K562 (cell line): Measurements from ENCODE around the gene CIAO1. TPM values are rescaled to one million over a fixed set of nuclear protein-coding genes. Genes with fewer than 3 reads are reported as not detected.

Experiments used
- CBFA2T3 ChIP-seq: fragments of 450-650 bp; IDR thresholded peaks from 2 replicates; pipeline ENCODE4 v1.6.1; 2017
- CHCHD3 ChIP-seq: fragments of 250-450 bp; sonication (Bioruptor Pico); IDR thresholded peaks from 2 replicates; pipeline ENCODE4 v2.1.2; 2022; ENCODE audit warnings: mild to moderate bottlenecking
- CREBBP ChIP-seq: IDR thresholded peaks from one replicate; pipeline ENCODE4 v1.6.1; 2012; ENCODE audit warnings: low read depth, mild to moderate bottlenecking, control low read depth, inconsistent platforms, low read length
- ERF ChIP-seq: fragments of 450-650 bp; formaldehyde crosslinking; IDR thresholded peaks from 2 replicates; pipeline ENCODE4 v1.4.0; 2020; ENCODE audit warnings: mild to moderate bottlenecking, mixed read lengths
- EZH2 ChIP-seq: IDR thresholded peaks from 2 replicates; pipeline ENCODE4 v1.6.1; 2012; ENCODE audit warnings: low read depth, mild to moderate bottlenecking, inconsistent platforms, low read length, borderline replicate concordance
- JUNB ChIP-seq: fragments of 450-650 bp; formaldehyde crosslinking; conservative IDR thresholded peaks from 2 replicates; pipeline ENCODE4 v1.4.0; 2020; ENCODE audit warnings: mild to moderate bottlenecking
- MAFK ChIP-seq: IDR thresholded peaks from 2 replicates; pipeline ENCODE4 v1.6.1; 2011; ENCODE audit warnings: low read length, improper control_type of control experiment
- NBN ChIP-seq: fragments of 450-650 bp; IDR thresholded peaks from 2 replicates; pipeline ENCODE4 v1.6.1; 2016; ENCODE audit warnings: low read depth, mild to moderate bottlenecking
- RBM17 ChIP-seq: fragments of 200-400 bp; formaldehyde crosslinking; IDR thresholded peaks from 2 replicates; pipeline ENCODE4 v1.6.1; 2017; ENCODE audit warnings: low read depth, mild to moderate bottlenecking, low read length, borderline replicate concordance
- SIRT6 ChIP-seq: IDR thresholded peaks from one replicate; pipeline ENCODE4 v1.6.1; 2012; ENCODE audit warnings: low read depth, mild to moderate bottlenecking, control low read depth, inconsistent platforms, low read length, moderate library complexity
- TOE1 ChIP-seq, 2 experiments: fragments of 450-650 bp in 1 of 2; sonication (generic) in 1 of 2; formaldehyde crosslinking in 1 of 2; IDR thresholded peaks; 2 replicates each; pipeline versions ENCODE4 v1.7.1 to v1.8.0; 2016 to 2022; ENCODE audit warnings: borderline replicate concordance in 2 of 2, mild to moderate bottlenecking in 2 of 2, antibody characterized with exemption in 1 of 2, inconsistent platforms in 1 of 2, low read depth in 1 of 2, missing genetic modification reagents in 1 of 2, moderate library complexity in 1 of 2
- YY1 ChIP-seq, 3 experiments: IDR thresholded peaks; 2 replicates each; pipeline ENCODE4 v1.6.1; 2011; ENCODE audit warnings: low read length in 2 of 3, mild to moderate bottlenecking in 2 of 3, moderate library complexity in 2 of 3, borderline replicate concordance in 1 of 3, control low read depth in 1 of 3, low read depth in 1 of 3; ENCODE audit not compliant: insufficient read depth in 3 of 3, insufficient replicate concordance in 2 of 3, control insufficient read depth in 1 of 3, insufficient read length in 1 of 3; ENCODE audit errors: extremely low read depth in 1 of 3
- ZNF224 ChIP-seq: sonication (generic); formaldehyde crosslinking; IDR thresholded peaks from 2 replicates; pipeline ENCODE4 v1.8.0; 2022; ENCODE audit warnings: mild to moderate bottlenecking, missing genetic modification reagents
- ZNF23 ChIP-seq: fragments of 250-450 bp; sonication (Bioruptor Pico); IDR thresholded peaks from 2 replicates; pipeline ENCODE4 v1.4.0; 2020; ENCODE audit warnings: mild to moderate bottlenecking
- ZNF274 ChIP-seq: IDR thresholded peaks from 2 replicates; pipeline ENCODE4 v1.6.1; 2011; ENCODE audit warnings: low read depth, mild to moderate bottlenecking, low read length, moderate library complexity, borderline replicate concordance
- ZNF507 ChIP-seq: conservative IDR thresholded peaks from 2 replicates; pipeline ENCODE4 v1.6.1; 2017; ENCODE audit warnings: missing genetic modification characterization, missing compliant biosample characterization
- ZNF668 ChIP-seq: fragments of 250-450 bp; sonication (Bioruptor Pico); IDR thresholded peaks from 2 replicates; pipeline ENCODE4 v1.8.0; 2022; ENCODE audit warnings: mild to moderate bottlenecking, inconsistent platforms
- ZNF778 ChIP-seq: fragments of 450-650 bp; formaldehyde crosslinking; IDR thresholded peaks from 2 replicates; pipeline ENCODE4 v1.4.0; 2020; ENCODE audit warnings: mild to moderate bottlenecking, moderate library complexity
- ZZZ3 ChIP-seq: fragments of 450-650 bp; IDR thresholded peaks from 2 replicates; pipeline ENCODE4 v1.6.1; 2016; ENCODE audit warnings: antibody characterized with exemption, mild to moderate bottlenecking, moderate library complexity
- polyA plus RNA-seq, 8 experiments: library from polyadenylated mRNA; depleted of rRNA in 4 of 8; stranded (reverse) in 5 of 8; unstranded in 3 of 8; fragments of >200 nt; fragmentation: Nextera tagmentation in 2 of 8; fragmentation: Illumina TruSeq in 1 of 8; extraction: Ambion mirVana in 2 of 8; extraction: Trizol in 1 of 8; gene quantifications; 2 replicates each; pipeline versions ENCODE4 v1.2.1 to v1.2.3, GENCODE V29; 2011 to 2014; ENCODE audit warnings: inconsistent platforms in 1 of 8, missing spikeins in 1 of 8
- total RNA-seq, 7 experiments: library from RNA; depleted of rRNA in 6 of 7; stranded (reverse); fragments of >200 nt in 6 of 7; fragmentation: Illumina TruSeq in 2 of 7; extraction: Trizol in 2 of 7; gene quantifications; 2 replicates each; pipeline versions ENCODE4 v1.2.1 to v1.2.3, GENCODE V29; 2011 to 2021; ENCODE audit warnings: low replicate concordance in 1 of 7
- TF ChIP-seq, protein P1 (sequence below), 2 experiments: fragments of 450-650 bp in 1 of 2; sonication (generic) in 1 of 2; formaldehyde crosslinking; conservative IDR thresholded peaks; 2 replicates each; pipeline versions ENCODE4 v1.4.0 to v1.8.1; 2020 to 2022; ENCODE audit warnings: mild to moderate bottlenecking in 1 of 2, missing genetic modification reagents in 1 of 2
- TF ChIP-seq, protein P2 (sequence below): fragments of 250-450 bp; sonication (Bioruptor Pico); IDR thresholded peaks from 2 replicates; pipeline ENCODE4 v1.8.0; 2022; ENCODE audit warnings: inconsistent platforms
- TF ChIP-seq, protein P3 (sequence below): fragments of 250-450 bp; sonication (Bioruptor Pico); IDR thresholded peaks from 2 replicates; pipeline ENCODE4 v1.5.0; 2022; ENCODE audit warnings: mild to moderate bottlenecking
- TF ChIP-seq, protein P4 (sequence below): fragments of 450-650 bp; IDR thresholded peaks from 2 replicates; pipeline ENCODE4 v1.6.1; 2017; ENCODE audit warnings: mild to moderate bottlenecking, moderate library complexity

Gene CIAO1
- total and polyA plus RNA-seq, 9 of the 15 experiments (the other 6 are each of a cell fraction or from before 2014, with no cell fraction given), result 11.4 to 156 (median 92.8) TPM

DNA sequence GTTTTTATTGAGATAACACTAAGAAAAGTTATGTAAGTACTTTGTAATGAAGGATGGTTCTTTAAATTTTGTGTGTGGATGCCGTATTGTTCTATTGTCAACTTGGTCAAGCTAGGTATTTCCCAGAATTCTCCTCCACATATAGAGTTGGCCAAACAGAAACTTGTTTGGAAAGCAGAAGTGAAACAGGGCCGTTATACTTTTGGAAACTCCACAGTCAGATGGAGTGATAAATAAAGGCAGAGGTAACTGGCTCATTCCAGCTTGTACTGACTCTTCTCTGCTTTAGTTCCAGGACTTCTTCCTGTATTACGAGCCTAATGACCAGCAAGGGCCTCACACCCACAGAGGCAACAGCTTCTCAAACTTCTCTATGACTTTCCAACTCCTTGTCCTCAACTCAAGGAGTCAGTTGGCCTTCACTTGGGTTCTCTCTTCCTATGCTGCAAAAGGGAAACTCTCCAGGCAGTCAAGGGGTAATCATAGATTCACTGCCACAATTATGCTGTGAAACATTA is 41.0 kb upstream of the CIAO1 start (continued):
- TF ChIP-seq, protein P1, sequence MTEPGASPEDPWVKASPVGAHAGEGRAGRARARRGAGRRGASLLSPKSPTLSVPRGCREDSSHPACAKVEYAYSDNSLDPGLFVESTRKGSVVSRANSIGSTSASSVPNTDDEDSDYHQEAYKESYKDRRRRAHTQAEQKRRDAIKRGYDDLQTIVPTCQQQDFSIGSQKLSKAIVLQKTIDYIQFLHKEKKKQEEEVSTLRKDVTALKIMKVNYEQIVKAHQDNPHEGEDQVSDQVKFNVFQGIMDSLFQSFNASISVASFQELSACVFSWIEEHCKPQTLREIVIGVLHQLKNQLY (CRISPR knock-in tag; conservative IDR thresholded peaks at IDR 0.05), result no peak
- TF ChIP-seq NBN (no peak), ZNF507 (tag) (no peak), TOE1 (IDR thresholded peaks at IDR 0.05; ENCODE audit: borderline replicate concordance) (no peak), TOE1 (CRISPR knock-in tag; IDR thresholded peaks at IDR 0.05; ENCODE audit: borderline replicate concordance, low read depth) (no peak), CBFA2T3 (no peak), ZNF224 (CRISPR knock-in tag) (no peak), RBM17 (no peak), SIRT6 (no peak), ZNF668 (CRISPR knock-in tag) (no peak), YY1 (IDR thresholded peaks at IDR 0.05; ENCODE audit: borderline replicate concordance in 1 of 3, control insufficient read depth in 1 of 3, extremely low read depth in 1 of 3, insufficient read depth in 3 of 3, insufficient read length in 1 of 3, insufficient replicate concordance in 2 of 3, low read depth in 1 of 3, low read length in 2 of 3) (no peak), ZNF778 (CRISPR knock-in tag) (no peak), EZH2 (no peak), ZZZ3 (no peak), CHCHD3 (no peak), ERF (CRISPR knock-in tag) (0 out of 2 replicates have a peak, but pooled peaks have one; percentile 76), ZNF23 (no peak), ZNF274 (no peak), MAFK (0 out of 2 replicates have a peak, but pooled peaks have one; percentile 4), JUNB (no peak), CREBBP (no peak)
- TF ChIP-seq, protein P2, sequence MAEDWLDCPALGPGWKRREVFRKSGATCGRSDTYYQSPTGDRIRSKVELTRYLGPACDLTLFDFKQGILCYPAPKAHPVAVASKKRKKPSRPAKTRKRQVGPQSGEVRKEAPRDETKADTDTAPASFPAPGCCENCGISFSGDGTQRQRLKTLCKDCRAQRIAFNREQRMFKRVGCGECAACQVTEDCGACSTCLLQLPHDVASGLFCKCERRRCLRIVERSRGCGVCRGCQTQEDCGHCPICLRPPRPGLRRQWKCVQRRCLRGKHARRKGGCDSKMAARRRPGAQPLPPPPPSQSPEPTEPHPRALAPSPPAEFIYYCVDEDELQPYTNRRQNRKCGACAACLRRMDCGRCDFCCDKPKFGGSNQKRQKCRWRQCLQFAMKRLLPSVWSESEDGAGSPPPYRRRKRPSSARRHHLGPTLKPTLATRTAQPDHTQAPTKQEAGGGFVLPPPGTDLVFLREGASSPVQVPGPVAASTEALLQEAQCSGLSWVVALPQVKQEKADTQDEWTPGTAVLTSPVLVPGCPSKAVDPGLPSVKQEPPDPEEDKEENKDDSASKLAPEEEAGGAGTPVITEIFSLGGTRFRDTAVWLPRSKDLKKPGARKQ (CRISPR knock-in tag), result no peak
- TF ChIP-seq, protein P3, sequence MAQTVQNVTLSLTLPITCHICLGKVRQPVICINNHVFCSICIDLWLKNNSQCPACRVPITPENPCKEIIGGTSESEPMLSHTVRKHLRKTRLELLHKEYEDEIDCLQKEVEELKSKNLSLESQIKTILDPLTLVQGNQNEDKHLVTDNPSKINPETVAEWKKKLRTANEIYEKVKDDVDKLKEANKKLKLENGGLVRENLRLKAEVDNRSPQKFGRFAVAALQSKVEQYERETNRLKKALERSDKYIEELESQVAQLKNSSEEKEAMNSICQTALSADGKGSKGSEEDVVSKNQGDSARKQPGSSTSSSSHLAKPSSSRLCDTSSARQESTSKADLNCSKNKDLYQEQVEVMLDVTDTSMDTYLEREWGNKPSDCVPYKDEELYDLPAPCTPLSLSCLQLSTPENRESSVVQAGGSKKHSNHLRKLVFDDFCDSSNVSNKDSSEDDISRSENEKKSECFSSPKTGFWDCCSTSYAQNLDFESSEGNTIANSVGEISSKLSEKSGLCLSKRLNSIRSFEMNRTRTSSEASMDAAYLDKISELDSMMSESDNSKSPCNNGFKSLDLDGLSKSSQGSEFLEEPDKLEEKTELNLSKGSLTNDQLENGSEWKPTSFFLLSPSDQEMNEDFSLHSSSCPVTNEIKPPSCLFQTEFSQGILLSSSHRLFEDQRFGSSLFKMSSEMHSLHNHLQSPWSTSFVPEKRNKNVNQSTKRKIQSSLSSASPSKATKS (CRISPR knock-in tag), result no peak
- TF ChIP-seq, protein P4, sequence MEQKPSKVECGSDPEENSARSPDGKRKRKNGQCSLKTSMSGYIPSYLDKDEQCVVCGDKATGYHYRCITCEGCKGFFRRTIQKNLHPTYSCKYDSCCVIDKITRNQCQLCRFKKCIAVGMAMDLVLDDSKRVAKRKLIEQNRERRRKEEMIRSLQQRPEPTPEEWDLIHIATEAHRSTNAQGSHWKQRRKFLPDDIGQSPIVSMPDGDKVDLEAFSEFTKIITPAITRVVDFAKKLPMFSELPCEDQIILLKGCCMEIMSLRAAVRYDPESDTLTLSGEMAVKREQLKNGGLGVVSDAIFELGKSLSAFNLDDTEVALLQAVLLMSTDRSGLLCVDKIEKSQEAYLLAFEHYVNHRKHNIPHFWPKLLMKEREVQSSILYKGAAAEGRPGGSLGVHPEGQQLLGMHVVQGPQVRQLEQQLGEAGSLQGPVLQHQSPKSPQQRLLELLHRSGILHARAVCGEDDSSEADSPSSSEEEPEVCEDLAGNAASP, result no peak
